Daoy (cell line): ENCODE data around the gene CMC4. TPM values are rescaled to one million over a fixed set of nuclear protein-coding genes. Genes with fewer than 3 reads are reported as not detected.

ENCODE experiments used
- DNase-seq: peaks from one replicate; pipeline ENCODE4 v3.0.0-alpha.2; 2015; ENCODE audit warnings: low read depth
- total RNA-seq: library from RNA; depleted of rRNA; stranded (reverse); fragments of >200 nt; shearing (Covaris generic); gene quantifications from 2 replicates; pipeline ENCODE4 v1.2.3, GENCODE V29; 2014; rRNA removed

CMC4 gene
- total RNA-seq = 5.8 and 9.0 TPM in 2 replicates

DNA sequence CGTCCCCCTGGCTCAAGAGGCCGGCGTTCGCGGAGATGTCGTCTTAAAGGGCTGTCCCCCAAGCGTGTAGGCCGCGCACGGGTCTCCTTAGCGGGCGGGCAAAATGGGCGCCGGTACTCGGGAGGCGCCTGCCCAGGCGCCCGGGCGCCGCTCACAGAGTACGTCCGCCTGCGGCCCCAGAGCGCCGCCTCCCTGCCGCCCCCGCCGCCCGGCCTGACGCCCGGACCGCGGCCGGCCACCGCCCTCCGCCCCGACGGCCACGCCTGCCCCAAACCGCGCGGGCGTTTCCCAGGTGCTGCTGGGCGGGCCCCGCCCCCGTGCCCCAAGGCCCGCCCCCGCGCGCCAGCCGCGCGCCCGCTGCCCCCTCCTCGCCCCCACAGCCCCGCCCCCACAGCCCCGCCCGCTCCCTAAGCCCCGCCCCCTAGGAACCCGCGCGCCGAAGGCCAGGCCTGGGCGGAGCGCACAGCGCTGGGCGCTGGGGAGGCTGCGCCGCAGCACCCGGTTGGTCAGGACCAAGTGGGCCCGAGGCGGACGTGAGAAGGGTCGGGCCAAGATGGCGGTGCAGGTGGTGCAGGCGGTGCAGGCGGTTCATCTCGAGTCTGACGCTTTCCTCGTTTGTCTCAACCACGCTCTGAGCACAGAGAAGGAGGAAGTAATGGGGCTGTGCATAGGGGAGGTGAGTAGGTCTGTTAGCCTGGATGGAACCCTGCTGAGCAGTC is at the start of gene CMC4, which contains the start of the genes BRCC3 and MTCP1:
TSS of gene CMC4 (minus strand) at position 162 of the 719 bp plus-strand sequence. CDS start 7,113 bp downstream, outside the sequence.
TSS of gene BRCC3 (plus strand) at position 534 of the 719 bp plus-strand sequence. CDS start at position 554, 20 bp downstream.
TSS of gene MTCP1 (minus strand) at position 162 of the 719 bp plus-strand sequence. CDS start 5,126 bp downstream, outside the sequence.
- peak; percentile 89 for DNase-seq

- no peak for DNase-seq
These were observed 44.4 kb upstream of the CMC4 start for GRCh38 chrX:155115174-155115819.

DNA sequence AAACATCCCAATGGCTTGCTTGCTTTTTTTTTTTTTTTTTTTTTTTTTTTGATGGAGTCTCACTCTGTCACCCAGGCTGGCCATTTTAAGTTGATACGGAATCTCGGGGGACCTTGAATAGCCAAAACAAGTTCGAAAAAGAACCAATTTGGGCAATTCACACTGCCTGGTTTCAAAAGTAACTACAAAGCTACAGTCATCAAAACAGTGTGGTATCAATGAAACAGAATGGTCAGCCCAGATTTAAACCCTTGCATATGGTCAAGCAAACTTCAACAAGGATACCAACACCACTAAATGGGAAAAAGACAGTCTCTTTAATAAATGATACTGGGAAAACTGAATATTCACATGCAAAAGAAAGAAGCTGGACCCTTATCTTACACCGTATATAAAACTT is 42.2 kb upstream of the CMC4 start:
- no peak for DNase-seq

GRCh38 chrX:155112171-155112570 is 41.2 kb upstream of the CMC4 start:
- DNase-seq = no peak

DNA sequence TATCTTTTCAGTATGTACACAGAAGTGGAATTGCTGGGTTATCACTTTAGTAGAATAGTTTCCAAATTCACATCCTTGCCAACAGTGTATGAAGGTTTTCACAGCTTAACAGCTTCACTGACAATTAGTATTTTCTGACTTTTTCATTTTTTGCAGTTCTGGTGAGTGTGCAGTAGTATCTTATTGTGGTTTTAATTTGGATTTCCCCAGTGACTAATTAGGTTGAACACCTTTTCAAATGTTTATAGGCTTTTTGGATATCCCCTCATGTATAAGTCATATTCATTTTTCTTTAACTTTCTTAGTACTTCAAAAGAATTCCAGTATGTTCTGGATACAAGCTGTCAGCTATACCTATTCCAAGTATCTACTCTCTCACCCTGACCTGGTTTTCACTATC is 37.5 kb upstream of the CMC4 start:
- DNase-seq = no peak

- DNase-seq = no peak
These were observed 35.0 kb upstream of the CMC4 start for GRCh38 chrX:155105919-155106318.

DNA sequence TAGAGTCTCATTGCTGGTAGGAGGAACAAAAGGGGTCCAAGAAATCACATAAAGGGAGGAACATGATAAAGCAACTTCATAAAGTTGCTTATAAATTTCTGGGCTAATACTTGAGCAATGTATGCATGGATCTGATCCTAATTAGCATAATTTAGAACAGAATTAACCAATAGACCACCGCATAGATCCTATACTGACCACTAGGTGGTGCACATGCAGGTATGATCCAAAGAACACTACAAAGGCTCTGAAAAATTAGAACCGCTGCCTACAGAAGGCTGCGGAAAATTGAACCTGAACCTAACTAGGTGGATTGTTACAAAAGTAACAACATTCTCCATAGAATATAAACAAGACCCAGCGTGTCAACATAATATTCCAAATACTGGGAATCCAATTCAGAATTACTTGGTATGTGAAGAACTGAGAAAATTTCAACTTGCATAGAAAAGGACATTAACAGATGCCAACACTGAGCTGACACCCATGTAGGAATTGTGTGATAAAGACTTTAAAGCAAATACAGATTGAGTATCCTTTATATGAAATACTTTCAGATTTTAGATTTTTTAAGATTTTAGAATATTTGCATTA is 23.6 kb upstream of the CMC4 start:
- DNase-seq = peak; percentile 4

GRCh38 chrX:155086961-155087735 is 16.2 kb upstream of the CMC4 start:
- DNase-seq = no peak

DNA sequence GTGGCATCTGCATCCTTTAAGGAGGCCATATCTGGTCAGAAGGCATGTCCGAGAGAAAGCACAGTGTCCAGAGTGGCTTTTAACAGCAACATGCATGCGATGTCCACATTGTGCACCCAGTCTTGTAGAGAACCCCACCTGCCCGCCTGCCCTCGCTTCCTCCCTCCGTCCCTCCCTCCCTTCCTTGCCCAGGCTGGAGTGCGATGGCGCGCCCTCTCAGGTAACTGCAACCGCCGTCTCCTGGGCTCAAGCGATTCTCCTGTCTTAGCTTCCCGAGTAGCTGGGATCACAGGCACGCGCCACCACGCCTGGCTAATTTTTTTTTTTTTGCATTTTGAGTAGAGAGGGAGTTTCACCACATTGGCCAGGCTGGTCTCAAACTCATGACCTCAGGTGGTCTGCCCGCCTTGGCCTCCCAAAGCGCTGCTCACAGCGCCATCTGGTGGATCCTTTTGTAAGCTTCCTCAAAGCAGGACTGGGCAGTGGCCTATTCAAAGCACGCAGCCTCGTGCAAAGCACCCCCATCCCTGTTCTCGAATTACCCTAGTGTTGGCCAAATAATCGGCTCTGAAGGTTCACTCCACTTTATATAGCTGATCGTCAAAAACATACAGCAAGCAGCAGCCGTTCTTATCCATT is 15.4 kb upstream of the CMC4 start:
- DNase-seq = peak; percentile 42

- DNase-seq = no peak
These were observed 851 bp upstream of the CMC4 start for GRCh38 chrX:155071694-155072280.

- DNase-seq = no peak
These were observed 317 bp downstream of the CMC4 start for GRCh38 chrX:155070663-155070974.

DNA sequence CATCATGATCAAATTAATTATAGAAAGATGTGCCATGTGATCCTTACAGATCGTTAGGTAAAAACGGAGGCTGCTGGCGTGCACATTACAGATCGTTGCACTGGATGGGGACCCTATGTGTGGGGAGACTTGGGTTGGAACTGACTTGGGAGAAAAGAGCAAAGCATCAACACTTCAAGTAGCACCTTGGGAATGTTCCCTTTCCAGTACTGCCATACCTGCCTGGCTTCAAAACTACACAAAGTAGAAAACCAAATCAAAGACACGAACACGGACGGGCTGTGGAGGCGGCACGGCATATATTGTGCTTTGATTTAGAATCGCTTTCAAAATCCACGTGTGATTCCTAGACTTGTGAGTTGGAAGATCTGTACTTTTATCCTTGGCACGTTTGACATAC is 898 bp downstream of the CMC4 start:
- no peak for DNase-seq

- DNase-seq = no peak
These were observed 1.5 kb downstream of the CMC4 start for GRCh38 chrX:155069414-155069813.

- peak; percentile 55 for DNase-seq
These were observed 2.8 kb downstream of the CMC4 start for GRCh38 chrX:155068165-155068564.

DNA sequence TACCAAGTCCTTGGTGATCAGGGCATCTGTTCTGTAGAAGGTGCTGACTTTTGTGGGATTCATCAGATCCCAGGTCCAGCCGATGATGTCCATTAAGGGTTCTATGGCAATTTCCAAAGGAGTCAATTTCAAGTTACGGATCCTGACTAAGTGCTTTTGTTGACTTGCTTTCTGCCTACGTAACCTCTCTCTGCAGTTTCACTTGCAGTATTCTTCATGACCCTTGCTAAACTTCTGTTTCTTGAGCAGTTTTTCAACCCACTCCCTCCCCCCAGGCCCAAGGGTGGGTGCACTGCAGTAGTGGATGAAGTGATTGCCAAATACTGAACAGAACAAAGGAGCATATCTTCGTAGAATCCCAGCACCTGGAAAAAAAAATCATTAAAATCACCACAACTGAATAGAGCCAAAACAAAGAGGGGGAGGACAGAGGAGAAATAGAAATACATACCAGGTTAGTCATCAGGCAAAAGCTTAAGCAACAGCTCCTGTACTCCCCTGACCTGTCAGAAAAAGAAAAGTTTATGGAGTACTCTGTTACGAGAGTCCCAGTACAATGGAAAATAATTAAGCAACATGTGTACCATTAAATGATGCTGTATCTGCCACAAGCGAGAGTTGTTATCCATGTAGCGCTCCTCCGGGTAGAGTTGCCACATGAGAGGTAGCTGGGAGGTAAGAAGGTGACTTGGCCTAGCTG is 5.8 kb downstream of the CMC4 start:
- DNase-seq = peak; percentile 6

DNA sequence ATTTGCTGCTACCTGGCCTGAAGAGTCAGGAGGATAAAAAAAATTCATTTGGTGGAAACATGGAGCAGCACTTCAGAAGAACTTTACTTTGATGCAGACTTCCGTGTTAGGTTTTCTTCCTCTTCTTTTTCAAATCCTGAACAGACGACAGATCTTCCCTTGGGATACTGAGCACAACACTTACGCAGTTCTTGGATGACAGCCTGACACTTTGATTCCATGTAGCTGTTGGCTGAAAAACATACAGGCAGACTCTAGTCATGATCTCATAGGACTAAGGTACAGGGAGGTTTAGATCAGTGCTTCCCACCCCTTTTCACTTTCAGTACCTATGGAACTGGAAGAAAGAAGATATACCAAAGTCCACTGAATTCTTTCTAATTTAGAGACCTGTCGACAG is 9.2 kb downstream of the CMC4 start:
- no peak for DNase-seq

- DNase-seq = peak; percentile 54
These were observed 13.8 kb downstream of the CMC4 start for GRCh38 chrX:155056877-155057792.

DNA sequence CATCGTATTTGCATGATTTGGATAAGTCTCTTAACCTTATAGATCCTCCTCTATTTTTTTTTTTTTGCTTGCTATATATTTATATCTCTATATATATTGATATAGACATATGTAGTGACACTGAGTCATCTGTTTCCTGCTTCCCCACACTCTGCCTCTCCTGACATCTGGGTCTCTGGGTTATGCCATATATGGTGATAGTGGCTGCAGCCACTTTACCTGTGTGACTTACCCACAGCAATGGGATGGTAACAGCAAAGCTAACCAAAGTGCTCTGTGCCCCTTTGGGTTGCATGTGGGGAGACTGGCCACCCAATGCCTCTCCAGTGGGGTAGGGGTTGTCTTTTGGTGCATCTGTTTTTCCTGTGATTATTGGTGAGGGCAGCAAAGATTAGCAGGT is 14.5 kb downstream of the CMC4 start:
- DNase-seq = no peak

GRCh38 chrX:155055494-155055893 is 15.4 kb downstream of the CMC4 start:
- no peak for DNase-seq

GRCh38 chrX:155054255-155054654 is 16.7 kb downstream of the CMC4 start:
- no peak for DNase-seq
